ENCODE results near the gene MOGAT1.
"Not testable (repeated sequence)": the region's sequence is repeated elsewhere in the genome, so short reads cannot be mapped to it uniquely, and the experiment has no call there.

Gene MOGAT1

DNA sequence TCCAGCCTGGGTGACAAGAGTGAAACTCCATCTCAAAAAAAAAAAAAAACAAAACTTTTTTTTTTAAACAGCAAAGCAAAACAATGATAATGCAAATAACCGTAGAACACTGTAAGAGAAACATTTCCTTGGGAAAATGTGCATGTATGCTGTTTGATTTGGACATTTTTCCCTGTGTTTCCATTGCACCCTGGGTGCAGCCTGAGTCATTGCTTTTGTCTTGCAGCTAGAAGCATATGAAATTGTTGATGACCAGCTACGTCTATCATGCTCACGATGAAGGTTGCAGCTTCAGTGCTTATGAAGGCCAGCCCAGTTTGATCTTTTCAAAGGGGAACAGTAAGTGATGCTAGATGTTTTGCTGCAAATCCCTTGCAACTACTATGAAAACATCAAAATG is 41.5 kb downstream of the MOGAT1 start:
- H3K4me3 ChIP-seq (ENCODE audit: low read depth, low read length): no peak overlapping the region
- TF ChIP-seq, protein P1, sequence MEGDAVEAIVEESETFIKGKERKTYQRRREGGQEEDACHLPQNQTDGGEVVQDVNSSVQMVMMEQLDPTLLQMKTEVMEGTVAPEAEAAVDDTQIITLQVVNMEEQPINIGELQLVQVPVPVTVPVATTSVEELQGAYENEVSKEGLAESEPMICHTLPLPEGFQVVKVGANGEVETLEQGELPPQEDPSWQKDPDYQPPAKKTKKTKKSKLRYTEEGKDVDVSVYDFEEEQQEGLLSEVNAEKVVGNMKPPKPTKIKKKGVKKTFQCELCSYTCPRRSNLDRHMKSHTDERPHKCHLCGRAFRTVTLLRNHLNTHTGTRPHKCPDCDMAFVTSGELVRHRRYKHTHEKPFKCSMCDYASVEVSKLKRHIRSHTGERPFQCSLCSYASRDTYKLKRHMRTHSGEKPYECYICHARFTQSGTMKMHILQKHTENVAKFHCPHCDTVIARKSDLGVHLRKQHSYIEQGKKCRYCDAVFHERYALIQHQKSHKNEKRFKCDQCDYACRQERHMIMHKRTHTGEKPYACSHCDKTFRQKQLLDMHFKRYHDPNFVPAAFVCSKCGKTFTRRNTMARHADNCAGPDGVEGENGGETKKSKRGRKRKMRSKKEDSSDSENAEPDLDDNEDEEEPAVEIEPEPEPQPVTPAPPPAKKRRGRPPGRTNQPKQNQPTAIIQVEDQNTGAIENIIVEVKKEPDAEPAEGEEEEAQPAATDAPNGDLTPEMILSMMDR (IDR thresholded peaks at IDR 0.05; ENCODE audit: low read depth, low read length): no peak
- in situ Hi-C loops (cut with HindIII; ENCODE audit: low sequenced_read_pairs): no loop called here
- peak; percentile 81 for DNase-seq (ENCODE audit: low read depth, low spot score)

DNA sequence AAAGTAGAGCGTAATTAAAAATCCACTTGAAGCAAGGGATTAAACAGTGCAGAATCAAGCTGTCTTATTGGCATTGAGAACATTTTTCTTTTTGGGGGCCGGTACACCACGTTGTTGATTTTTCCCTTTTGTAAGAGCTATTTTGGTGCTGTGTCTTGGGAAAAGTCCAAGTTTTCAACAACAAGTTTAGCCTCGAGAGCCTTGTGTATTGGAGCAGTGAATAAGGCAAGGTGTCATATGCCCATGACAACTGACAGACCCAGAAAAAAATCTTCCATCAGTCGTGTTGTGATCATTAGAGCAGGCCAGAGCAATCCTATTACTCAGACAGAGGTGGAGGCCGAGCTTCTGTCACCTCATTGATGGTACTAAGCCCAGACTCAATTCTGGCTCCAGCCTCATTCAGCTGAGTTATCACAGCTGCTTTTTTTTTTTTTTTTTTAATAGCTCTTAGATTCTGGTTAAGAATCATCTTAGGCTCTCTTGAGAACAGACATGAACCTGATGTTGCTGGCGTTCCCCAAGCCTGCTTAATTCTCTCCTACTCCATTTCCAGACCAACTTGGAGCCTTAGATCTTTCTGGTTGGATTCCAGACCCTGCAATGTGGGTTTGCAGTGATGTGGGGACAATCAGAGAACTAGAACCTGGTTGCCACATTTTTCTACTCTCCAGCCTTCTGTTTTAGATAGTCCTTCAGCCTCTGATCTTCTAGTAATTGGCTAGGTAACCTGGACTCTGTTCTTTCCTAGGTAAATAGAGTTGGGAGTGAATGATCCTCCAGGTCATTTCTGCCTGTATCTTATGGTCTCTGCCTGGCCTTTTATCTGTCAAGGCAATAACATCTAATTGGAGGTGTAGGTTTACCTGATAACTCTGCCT is 43.1 kb downstream of the MOGAT1 start:
- TF ChIP-seq, protein P1 (IDR thresholded peaks at IDR 0.05; ENCODE audit: low read depth, low read length): no peak
- in situ Hi-C loops (cut with HindIII; ENCODE audit: low sequenced_read_pairs): no loop called here
- peak; percentile 27 for DNase-seq (ENCODE audit: low read depth, low spot score)
- H3K4me3 ChIP-seq (ENCODE audit: low read depth, low read length): no peak overlapping the region

DNA sequence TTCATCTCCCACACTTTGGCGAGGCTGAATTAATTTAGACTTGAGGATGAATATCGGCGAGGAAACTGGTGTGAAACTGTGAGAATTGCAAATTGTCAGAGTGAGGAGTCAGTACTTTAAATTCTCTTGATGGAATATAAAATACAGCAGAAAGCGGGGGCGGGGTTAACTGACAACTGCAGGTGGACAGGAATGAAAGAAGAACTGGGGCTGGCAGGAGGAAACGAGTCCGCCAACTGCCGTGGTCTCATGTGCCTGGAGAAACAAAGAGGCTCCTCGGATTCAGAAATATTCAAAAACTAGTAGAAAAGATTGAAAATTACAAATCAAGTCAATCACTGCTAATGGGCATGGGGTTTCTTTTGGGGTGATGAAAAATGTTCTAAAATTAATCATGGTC is 44.3 kb downstream of the MOGAT1 start:
- DNase-seq (ENCODE audit: low read depth, low spot score): no peak
- H3K4me3 ChIP-seq (ENCODE audit: low read depth, low read length): no peak overlapping the region
- TF ChIP-seq, protein P1 (IDR thresholded peaks at IDR 0.05; ENCODE audit: low read depth, low read length): no peak
- in situ Hi-C loops (cut with HindIII; ENCODE audit: low sequenced_read_pairs): no loop called here

DNA sequence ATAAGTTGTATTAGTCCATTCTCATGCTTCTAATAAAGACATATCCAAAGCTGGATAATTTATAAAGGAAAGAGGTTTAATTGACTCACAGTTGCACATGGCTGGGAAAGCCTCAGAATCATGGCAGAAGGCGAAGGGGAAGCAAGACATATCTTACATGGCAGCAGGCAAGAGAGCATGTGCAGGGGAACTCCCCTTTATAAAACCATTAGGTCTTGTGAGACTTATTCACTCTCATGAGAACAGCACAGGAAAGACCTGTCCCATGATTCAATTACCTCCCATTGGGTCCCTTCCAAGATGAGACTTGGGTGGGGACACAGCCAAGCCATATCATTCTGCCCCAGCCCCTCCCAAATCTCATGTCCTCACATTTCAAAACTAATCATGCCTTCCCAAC is 48.3 kb downstream of the MOGAT1 start:
- DNase-seq (ENCODE audit: low read depth, low spot score); H3K4me3 ChIP-seq (ENCODE audit: low read depth, low read length); in situ Hi-C loops (cut with HindIII; ENCODE audit: low sequenced_read_pairs): not testable (repeated sequence)

DNA sequence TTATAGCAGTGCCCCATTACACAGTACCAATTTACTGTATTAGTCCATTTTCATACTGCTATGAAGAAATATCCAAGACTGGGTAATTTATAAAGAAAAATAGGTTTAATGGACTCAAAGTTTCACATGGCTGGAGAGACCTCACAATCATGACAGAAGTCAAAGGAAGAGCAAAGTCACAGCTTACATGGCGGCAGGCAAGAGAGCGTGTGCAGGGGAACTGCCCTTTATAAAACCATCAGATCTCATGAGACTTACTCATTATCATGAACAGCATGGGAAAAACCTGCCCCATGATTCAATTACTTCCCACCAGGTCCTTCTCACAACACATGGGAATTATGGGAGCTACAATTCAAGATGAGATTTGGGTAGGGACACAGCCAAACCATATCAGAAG is 50.1 kb downstream of the MOGAT1 start:
- in situ Hi-C loops (cut with HindIII; ENCODE audit: low sequenced_read_pairs); H3K4me3 ChIP-seq (ENCODE audit: low read depth, low read length): not testable (repeated sequence)

DNA sequence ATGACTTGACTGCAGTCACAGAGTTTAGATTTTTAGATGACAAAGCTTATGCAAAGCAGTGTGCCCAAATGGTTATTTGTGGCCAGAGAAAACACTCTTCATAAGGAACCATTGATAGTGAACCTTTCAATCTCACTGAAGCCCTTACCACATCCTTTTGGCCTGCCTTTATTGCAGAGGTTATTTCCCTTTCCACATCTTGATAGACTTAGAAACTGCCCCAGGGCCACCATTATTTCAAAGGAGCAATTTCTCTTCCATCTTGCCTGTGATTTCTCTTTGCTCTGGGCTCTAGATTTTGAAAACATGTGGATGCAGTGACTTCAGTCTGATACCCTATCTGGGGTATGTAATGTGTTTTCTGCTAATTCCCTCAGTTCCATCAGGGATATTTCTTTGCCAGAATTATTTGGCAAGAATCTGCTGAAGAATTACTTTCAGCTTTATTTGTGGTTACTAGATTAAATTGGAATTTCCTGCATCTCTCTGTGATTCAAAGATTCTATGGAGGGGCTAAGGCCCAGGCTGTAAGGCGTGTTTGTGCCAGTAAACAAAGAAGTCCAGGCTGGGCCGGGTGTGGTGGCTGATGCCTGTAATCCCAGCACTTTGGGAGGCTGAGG is 51.0 kb downstream of the MOGAT1 start:
- in situ Hi-C loops (cut with HindIII; ENCODE audit: low sequenced_read_pairs): no loop called here
- peak; percentile 75 for DNase-seq (ENCODE audit: low read depth, low spot score)
- no peak overlapping the region for H3K4me3 ChIP-seq (ENCODE audit: low read depth, low read length)
- TF ChIP-seq, protein P1 (IDR thresholded peaks at IDR 0.05; ENCODE audit: low read depth, low read length): no peak

More for the DNA sequence above, 50.1 kb downstream of the MOGAT1 start:
- not testable (repeated sequence) for DNase-seq (ENCODE audit: low read depth, low spot score)

DNA sequence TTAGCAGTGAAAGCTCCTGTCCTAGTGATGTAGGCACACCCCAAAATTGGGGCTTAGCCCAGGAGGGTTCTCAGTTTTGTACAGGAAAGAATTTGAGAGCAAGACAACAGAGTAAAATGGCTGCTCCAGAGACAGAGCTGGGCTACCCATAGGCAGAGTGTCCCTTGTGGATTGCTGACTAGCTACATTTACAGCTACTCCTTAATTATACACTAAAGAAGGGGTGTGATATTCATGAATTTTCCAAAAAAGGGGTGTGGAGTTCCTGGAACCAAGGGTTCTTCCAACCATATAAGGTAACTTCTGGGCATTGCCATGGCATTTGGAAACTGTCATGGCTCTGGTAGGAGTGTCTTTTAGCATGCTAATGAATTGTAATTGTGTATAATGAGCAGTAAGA is 52.8 kb downstream of the MOGAT1 start:
- in situ Hi-C loops (cut with HindIII; ENCODE audit: low sequenced_read_pairs): no loop called here
- DNase-seq (ENCODE audit: low read depth, low spot score): no peak
- H3K4me3 ChIP-seq (ENCODE audit: low read depth, low read length): no peak overlapping the region
- TF ChIP-seq, protein P1 (IDR thresholded peaks at IDR 0.05; ENCODE audit: low read depth, low read length): no peak
